Thyroid gland (tissue), 4 donors: ENCODE results near the gene DUOX2. TPM values are rescaled to one million over a fixed set of nuclear protein-coding genes. Genes with fewer than 3 reads are reported as not detected.

Experiments
- DNase-seq, 2 donors: peaks; one replicate each; pipeline ENCODE4 v3.0.0-alpha.2; 2019
- H3K27ac ChIP-seq, 3 donors: fragments of 200-600 bp; sonication (generic); 1 replicate in 2 of 3; 2 replicates in 1 of 3; pipeline ENCODE4 v1.5.1; 2016 to 2019; ENCODE audit warnings: mild to moderate bottlenecking in 1 of 3, moderate library complexity in 1 of 3
- H3K27me3 ChIP-seq: fragments of 200-600 bp; sonication (generic); one replicate; pipeline ENCODE4 v1.5.1; 2019
- H3K36me3 ChIP-seq, 2 donors: fragments of 200-600 bp; sonication (generic); one replicate each; pipeline ENCODE4 v1.5.1; 2016 to 2019
- H3K4me1 ChIP-seq, 2 donors: fragments of 200-600 bp; sonication (generic); one replicate each; pipeline ENCODE4 v1.5.1; 2017 to 2019
- H3K4me3 ChIP-seq, 3 donors: fragments of 200-600 bp; sonication (generic); replicated peaks in 1 of 3; 1 replicate in 2 of 3; 2 replicates in 1 of 3; pipeline ENCODE4 v1.5.1; 2016; ENCODE audit warnings: mild to moderate bottlenecking in 1 of 3
- H3K9me3 ChIP-seq: fragments of 200-600 bp; sonication (generic); one replicate; pipeline ENCODE4 v1.5.1; 2017
- CTCF ChIP-seq, 6 experiments: fragments of 200-600 bp in 3 of 6; fragments of 450-650 bp in 3 of 6; sonication (generic) in 3 of 6; IDR thresholded peaks; one replicate each; pipeline ENCODE4 v1.5.1; 2016 to 2019; ENCODE audit warnings: antibody characterized with exemption in 6 of 6, mild to moderate bottlenecking in 2 of 6, inconsistent platforms in 1 of 6, moderate library complexity in 1 of 6
- POLR2A ChIP-seq, 2 donors: fragments of 450-650 bp; IDR thresholded peaks; one replicate each; pipeline ENCODE4 v1.6.1; 2017; ENCODE audit warnings: antibody characterized with exemption in 2 of 2, mild to moderate bottlenecking in 2 of 2, moderate library complexity in 1 of 2
- WGBS, 2 donors: methylation state at CpG; one replicate each; pipeline ENCODE4 v1.1.5; 2017; 5-methylcytosine and 5-hydroxymethylcytosine counted together
- intact Hi-C: fragments of 100-400 bp; cut with DNase I; formaldehyde crosslinking; loops from one replicate; pipeline ENCODE4 v1.15.1; 2023
- total RNA-seq, 4 donors: library from RNA; depleted of rRNA; stranded (reverse); fragments of >200 nt; gene quantifications; one replicate each; pipeline ENCODE4 v1.2.3, GENCODE V29; 2016

The DUOX2 gene
- total RNA-seq, 4 donors from 2014 or later = 44.5 to 238 (median 152) TPM

- Histone ChIP-seq H3K36me3 (peaks cover 68 to 74% of the 10 kb centered on the region in 2 donors), H3K9me3 (no peaks in the 10 kb centered on the region), H3K4me3 (no peak overlapping the region), H3K27ac (no peak overlapping the region), H3K4me1 (no peaks in the 10 kb centered on the region), H3K27me3 (no peaks in the 10 kb centered on the region)
- no peak for TF ChIP-seq CTCF (IDR thresholded peaks at IDR 0.05)
- no peak for TF ChIP-seq POLR2A (IDR thresholded peaks at IDR 0.05)
- no peak for DNase-seq
- intact Hi-C loops = no loop called here
- 85 to 95% methylated on average over 5 to 11 of the region's 11 CpGs for WGBS, 2 donors
These were observed 30.0 kb upstream of the DUOX2 start for GRCh38 chr15:45143946-45144345.

- intact Hi-C loops = no loop called here
- WGBS, 2 donors = 48 to 56% methylated on average over 5 to 6 of the region's 7 CpGs
These were observed 29.1 kb upstream of the DUOX2 start for GRCh38 chr15:45143056-45143455.

GRCh38 chr15:45141386-45141785, 27.4 kb upstream of the DUOX2 start:
- DNase-seq = no peak
- 84 to 85% methylated on average over 4 to 5 of the region's 5 CpGs for WGBS, 2 donors
- intact Hi-C loops = no loop called here
- Histone ChIP-seq H3K27me3 (no peaks in the 10 kb centered on the region), H3K4me3 (no peak overlapping the region), H3K9me3 (no peaks in the 10 kb centered on the region), H3K4me1 (no peaks in the 10 kb centered on the region), H3K36me3 (peaks cover 61 to 62% of the 10 kb centered on the region in 2 donors), H3K27ac (no peak overlapping the region)
- TF ChIP-seq POLR2A (IDR thresholded peaks at IDR 0.05) (no peak), CTCF (IDR thresholded peaks at IDR 0.05) (no peak)

More at GRCh38 chr15:45143056-45143455, 29.1 kb upstream of the DUOX2 start:
- no peak for DNase-seq
- Histone ChIP-seq H3K4me1 (no peaks in the 10 kb centered on the region), H3K4me3 (no peak overlapping the region), H3K27me3 (no peaks in the 10 kb centered on the region), H3K9me3 (no peaks in the 10 kb centered on the region), H3K27ac (no peak overlapping the region), H3K36me3 (peaks cover 71 to 72% of the 10 kb centered on the region in 2 donors)
- TF ChIP-seq CTCF (IDR thresholded peaks at IDR 0.05) (no peak), POLR2A (IDR thresholded peaks at IDR 0.05) (no peak)

GRCh38 chr15:45140557-45141250, 26.7 kb upstream of the DUOX2 start:
- peaks cover 58 to 61% of the 10 kb centered on the region in 2 donors for H3K36me3 ChIP-seq
- WGBS, 2 donors = 96 to 97% methylated on average over 9 to 10 of the region's 10 CpGs
- H3K4me3 ChIP-seq = no peak overlapping the region
- no peak for TF ChIP-seq CTCF (IDR thresholded peaks at IDR 0.05)
- TF ChIP-seq POLR2A (IDR thresholded peaks at IDR 0.05) = no peak
- intact Hi-C loops = no loop called here
- no peaks in the 10 kb centered on the region for H3K27me3 ChIP-seq
- H3K9me3 ChIP-seq = no peaks in the 10 kb centered on the region
- H3K27ac ChIP-seq = no peak overlapping the region
- DNase-seq = no peak
- H3K4me1 ChIP-seq = no peaks in the 10 kb centered on the region

GRCh38 chr15:45139770-45140169, 25.8 kb upstream of the DUOX2 start:
- intact Hi-C loops = no loop called here
- no peaks in the 10 kb centered on the region for H3K27me3 ChIP-seq
- H3K27ac ChIP-seq = no peak overlapping the region
- no peaks in the 10 kb centered on the region for H3K9me3 ChIP-seq
- WGBS, 2 donors = 88 to 93% methylated on average over 6 of the region's 6 CpGs
- no peak for TF ChIP-seq CTCF (IDR thresholded peaks at IDR 0.05)
- no peak for TF ChIP-seq POLR2A (IDR thresholded peaks at IDR 0.05)
- peaks cover 51 to 55% of the 10 kb centered on the region in 2 donors for H3K36me3 ChIP-seq
- H3K4me1 ChIP-seq = peaks cover 4% of the 10 kb centered on the region in 2 donors
- no peak overlapping the region for H3K4me3 ChIP-seq
- DNase-seq = no peak
